HT-29 (cell line): ENCODE data around the gene RAD51B. TPM values are rescaled to one million over a fixed set of nuclear protein-coding genes. Genes with fewer than 3 reads are reported as not detected.
A peak's percentile ranks its signal among the peaks of the same experiment; 100 is the strongest.

Experiments
- DNase-seq: peaks from one replicate; pipeline ENCODE4 v3.0.0-alpha.2; 2015; ENCODE audit warnings: low spot score
- total RNA-seq: library from RNA; depleted of rRNA; stranded (reverse); fragments of >200 nt; shearing (Covaris generic); gene quantifications from 2 replicates; pipeline ENCODE4 v1.2.3, GENCODE V29; 2014

RAD51B gene
- total RNA-seq, 1 experiment from 2014 or later: 5.9 TPM

DNA sequence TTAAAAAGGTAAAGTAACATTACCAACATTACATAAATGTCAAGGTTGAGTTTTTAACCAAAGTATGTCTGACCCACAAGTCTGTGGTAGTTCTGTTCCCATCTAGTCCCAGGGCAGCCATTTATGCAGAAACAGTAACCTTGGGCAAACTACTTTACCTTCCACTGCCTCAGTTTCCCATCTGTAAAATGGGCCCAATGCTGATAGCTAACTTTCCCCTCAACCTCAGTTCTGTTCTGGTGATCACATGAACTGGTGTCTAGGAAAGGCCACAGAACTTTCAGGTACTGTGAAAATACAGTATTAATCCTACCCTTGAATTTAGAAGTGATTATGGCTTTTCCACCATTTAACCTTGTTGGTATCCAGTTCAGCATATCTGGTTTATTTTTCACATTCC, 859.7 kb downstream of the RAD51B start:
- no peak for DNase-seq

DNA sequence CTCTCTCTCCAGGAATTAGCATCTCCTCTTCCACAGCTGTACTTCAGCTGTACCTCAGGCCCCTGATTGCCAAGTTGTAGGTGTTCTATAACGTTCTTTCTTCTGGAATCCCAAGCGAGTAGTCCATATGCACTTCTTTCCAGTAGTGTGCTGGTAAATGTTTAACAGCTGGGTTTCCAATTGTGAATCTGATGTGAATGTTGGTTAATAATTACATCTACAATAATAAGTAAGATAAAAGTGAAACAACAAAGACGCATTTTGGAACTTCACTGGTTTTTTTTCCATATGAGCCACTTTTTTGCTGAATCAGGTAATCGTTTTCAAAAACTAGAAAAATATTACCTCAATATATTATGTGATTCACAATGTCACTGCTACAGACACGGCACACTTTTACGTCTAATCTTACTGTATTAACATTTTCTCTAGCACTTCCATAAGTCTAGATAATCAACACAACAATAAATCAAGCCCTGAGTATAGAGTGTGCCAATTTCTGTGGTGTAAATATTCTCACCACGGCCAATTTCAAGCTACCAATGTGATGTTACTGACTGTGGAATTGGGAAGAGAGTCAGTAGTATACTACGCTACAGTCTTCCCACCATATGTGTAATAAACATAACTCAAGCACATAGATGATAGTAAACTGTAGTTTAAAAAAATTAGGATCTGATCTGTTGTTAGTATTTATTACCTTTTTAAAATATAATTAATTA, 860.3 kb downstream of the RAD51B start:
- DNase-seq: peak; percentile 17

DNA sequence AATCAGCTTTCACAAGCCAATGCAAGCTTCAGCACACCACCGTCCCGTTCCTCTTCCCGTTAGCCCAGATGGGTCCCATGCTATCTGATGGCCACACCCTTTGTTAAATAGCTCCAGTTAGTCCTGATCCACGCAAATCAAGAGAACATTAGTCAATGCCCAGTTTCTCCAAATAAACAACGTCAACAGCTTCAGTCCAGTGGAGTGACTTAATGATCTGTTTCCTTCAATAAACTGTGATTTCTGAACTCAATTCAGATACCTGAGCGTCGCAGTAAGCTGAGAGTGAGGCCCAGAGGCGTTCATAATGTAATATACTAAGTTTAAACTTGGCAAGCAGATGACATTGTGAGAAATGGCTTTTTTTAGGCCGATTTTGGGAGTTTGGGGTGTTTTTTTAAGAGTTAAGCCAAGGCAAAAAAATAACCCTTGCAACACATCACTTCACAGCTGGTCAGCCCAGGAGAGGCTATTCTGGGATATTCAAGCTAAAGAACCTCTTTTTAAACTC, 861.0 kb downstream of the RAD51B start:
- DNase-seq: no peak

DNA sequence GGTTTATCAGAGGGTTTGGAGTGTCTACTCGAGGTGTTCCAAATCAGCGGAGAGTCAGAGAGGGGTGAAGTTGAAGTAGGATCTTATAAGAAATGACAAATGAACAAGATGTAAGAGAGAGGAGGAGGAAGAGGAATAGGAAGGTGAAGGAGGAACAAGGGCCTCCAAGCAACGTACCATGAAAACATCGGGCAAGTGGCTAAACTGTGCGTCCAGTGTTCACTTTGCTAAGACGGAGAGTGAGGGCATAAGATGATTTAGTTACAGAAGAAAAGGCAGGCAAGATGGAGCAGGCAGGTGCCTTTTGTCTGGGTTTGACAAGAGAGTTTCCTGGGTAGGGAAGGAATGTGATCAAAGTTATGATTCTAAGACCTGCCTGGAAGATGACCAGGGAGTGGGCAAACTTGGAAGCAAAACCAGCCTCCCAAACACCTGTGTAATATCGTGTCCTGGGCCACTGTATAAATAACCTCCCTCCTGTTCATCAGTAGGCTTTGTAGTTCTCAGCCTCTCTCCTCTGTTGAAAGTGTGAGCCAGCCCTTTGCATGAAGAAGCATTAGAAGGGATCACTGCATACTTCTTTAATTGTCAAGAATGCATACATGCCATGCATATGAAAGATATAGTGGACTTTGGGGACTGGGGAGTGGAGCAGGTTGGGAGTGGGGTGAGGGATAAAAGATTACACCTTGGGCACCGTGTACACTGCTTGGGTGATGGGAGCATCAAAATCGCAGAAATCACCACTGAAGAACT, 861.9 kb downstream of the RAD51B start:
- no peak for DNase-seq

DNA sequence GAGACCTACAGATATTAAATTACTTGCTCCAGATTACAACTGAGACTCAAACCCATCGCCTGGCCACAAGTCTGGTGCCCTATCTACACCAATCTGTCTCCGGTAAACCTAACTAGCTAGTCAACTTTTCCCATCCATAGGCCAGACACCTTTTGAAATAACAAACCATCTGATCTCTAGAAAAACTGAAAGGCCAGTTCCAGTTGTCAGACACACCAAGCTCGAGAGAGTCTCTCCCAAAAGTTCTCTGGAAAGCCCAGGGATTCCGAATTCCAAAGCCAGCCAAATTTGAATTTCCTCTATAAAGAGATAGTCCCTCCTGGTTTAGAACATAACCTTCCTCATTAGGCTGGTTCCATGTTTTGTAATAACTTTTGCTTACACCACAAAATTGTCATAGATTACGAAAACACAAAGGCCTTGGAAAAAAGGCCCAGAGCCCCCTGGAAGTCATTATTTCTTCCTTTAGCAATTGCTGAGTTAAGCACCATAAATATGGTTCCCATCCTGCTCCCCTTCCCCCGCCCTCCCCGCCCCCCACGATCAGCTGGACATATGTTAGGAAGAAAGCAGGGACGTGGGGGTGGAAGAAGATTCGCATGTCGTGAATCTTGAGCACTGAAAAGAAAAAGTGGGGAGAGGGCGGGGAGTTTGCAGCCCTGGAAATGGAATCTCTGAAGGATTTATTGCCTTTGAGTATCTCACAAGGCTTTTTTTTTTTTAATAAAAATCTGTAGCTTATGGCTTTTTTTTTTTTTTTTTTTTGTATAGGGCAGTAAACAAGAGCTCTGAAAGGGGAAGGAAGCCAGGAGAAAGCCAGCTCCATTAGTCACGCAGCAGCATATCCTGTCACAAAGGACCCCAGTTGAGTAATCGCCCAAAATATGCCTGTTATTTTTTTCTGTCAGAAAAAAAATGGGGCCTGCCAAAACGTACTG, 862.9 kb downstream of the RAD51B start:
- no peak for DNase-seq

DNA sequence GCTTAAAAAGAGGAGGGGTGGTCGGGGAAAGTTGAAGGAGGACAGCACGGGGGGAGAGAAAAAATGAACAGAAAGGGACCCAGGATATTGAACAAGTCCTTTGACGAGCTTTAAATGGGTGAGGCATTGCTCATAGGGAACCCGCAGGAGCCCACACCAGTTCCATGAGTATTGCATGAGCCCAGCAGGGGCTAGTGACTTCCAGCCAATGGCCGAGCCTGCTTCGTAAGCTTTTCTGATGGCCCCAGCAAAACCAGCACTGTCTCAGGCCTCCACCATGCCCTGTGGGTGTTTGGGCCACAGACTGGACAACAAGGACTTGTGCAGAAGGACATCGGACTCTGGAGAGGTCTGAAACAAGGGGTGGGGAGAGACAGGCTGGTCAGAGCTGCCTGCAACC, 863.7 kb downstream of the RAD51B start:
- DNase-seq: no peak

DNA sequence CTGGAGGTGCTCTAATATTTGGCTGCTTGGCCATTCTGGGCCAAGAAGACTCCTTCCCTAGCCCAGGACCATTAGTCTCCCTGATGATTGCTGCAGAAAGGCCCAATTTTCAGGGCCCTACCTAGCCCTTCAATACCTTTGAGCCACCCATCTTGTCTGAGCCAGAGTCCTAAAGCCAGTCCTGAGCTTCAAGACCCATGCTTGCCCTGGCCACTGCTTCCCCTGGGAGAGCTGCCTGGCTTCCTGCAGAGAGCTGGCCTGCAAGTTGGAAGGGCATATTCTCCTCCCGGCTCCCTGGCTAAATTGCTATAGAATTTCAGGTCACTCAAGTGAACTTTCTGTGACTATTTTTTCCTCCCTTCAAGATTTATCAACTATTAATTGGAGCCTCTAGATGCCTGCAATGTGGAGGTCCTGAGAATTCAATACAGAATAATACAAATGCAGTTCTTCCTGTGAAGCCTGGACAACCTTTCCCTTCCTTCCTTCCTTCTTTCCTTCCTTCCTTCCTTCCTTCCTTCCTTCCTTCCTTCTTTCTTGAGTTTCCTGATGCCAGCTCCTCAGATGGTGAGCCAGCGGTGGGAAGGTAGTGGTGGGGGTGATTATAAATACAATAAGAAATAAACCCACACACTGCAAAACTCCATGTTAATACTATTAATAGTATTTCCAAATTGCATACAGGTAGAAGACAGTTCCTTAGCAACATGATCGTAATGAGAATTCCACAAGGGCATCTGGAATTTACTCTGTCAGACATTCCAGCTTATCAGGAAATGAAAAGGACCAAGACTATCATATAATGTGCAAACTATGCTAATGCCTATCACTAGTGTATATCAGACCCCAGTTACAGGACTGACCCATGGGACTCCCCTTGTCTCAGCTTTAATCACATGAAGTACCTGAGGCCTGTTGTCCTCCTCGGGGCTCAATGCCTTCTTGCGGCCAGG, 865.2 kb downstream of the RAD51B start:
- no peak for DNase-seq

DNA sequence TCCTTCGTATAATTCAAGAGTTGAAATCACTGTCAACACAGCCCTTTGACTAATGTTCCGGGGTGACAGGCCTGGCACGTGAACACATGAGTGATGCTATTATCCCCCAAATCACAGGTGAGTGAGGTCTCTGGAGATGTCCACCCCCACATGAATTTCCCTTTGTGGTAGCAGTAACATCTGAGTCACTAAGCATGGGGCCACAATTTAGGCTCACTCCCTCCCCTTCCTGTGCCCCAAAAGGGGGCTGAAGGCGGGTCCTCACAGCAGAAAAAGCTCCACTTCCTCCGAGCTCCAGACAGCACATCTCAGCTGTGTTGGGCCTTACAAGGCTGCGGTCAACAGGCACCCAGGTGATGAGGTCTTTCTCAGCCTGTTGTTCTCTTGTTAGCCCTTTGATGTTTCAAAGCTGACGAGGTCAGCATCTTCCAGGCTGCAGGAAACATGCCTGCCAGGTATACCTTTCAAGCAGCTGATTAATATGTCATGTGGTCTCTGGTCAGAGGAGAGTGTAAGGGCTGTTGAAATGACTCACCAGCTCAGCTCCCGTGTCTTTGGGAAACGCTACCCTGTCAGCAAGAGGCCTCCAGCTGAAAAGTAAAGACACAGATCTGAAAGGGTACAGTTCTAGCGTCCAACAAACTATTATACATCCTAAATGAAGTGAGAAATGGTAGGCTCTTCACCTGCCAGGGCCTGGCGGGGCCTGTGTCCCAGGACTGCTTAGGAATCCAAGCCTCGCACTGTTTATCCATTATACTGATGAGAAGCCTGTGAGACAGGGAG, 866.0 kb downstream of the RAD51B start:
- peak; percentile 31 for DNase-seq

DNA sequence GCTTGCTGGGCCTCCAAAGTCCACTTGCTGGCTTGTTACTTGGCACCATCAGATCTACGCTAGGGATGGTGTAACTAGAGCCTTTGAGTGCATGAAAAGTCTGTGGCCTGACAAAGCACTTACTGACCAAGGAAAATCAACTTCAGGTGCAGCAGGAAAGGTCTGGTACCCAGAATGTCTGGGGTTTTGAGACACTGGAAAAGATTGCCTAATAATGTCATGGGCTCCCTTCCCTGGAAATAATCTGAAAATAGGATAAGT, 866.6 kb downstream of the RAD51B start:
- DNase-seq: no peak

DNA sequence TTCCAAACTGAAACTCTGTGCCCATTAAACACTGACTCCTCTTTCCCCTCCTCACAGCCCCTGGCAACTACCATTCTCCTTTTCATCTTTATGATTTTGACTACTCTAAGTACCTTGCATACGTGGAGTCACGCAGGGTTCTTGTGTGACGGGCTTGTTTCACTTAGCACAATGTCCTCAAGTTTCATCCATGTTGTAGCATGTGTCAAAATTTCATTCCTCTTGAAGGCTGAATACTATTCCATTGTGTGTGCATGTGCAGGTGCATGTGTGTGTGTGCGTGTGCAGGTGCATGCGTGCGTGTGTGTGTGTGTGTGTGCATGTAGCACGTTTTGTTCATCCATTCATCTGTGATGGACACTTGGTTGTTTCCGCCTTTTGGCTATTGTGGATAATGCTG, 867.1 kb downstream of the RAD51B start:
- no peak for DNase-seq

DNA sequence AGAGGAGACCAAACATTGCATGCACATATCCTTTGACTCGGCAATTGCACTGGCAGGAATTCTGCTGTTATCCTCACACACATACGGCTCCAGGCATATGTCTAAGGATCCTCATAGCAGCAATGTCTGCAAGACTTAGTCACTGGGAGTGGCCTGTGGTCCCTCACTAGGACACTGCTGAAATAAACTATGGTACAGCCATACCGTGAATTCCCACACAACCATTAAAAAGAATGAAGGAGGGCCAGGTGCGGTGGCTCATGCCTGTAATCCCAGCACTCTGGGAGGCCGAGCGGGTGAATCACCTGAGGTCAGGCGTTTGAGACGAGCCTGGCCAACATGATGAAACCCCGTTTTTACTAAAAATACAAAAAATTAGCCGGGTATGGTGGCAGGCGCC, 868.2 kb downstream of the RAD51B start:
- no peak for DNase-seq

DNA sequence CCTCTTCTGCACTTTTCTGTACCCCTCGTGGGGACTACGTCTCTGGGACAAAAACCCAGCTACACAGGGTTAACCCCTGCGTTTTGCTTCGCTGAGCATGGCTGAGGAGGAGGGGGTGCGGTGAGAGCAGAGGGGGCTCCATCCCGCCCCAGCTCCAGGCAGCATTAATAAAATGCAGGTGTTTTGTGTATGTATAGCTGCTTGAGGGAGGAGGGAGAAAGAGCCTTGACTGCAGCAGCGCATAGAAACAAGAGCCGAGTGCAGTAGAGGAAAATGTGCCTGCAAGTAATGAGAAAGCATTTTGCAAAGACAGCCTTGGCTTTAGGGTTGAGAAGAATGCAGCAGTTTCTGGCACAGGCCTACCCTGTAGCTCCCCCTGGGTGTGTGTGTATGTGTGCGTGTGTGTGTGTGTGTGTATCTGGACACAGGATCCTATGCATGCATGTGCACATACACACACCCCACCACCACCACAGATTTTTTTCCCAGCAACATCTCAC, 869.3 kb downstream of the RAD51B start:
- no peak for DNase-seq

DNA sequence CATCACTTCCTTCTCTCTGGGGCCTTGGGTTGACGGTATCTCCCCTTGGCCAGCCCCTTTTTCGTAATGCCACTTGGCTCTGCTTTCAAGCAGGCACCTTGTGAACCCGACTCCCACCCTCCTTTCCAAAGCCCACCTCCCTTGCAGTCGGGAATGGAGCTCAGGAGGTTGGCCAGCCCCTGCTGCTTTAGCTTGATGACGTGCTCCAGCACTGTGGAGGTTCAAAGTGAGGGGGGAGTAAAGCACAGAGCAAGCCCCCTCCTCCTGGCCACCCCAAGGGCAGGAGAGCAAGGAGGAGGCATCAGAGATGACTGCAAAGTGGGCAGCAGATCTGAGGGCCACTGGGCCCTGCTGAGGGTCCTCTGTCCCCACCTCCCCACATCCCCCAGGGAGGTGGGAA, 869.9 kb downstream of the RAD51B start:
- DNase-seq: no peak

DNA sequence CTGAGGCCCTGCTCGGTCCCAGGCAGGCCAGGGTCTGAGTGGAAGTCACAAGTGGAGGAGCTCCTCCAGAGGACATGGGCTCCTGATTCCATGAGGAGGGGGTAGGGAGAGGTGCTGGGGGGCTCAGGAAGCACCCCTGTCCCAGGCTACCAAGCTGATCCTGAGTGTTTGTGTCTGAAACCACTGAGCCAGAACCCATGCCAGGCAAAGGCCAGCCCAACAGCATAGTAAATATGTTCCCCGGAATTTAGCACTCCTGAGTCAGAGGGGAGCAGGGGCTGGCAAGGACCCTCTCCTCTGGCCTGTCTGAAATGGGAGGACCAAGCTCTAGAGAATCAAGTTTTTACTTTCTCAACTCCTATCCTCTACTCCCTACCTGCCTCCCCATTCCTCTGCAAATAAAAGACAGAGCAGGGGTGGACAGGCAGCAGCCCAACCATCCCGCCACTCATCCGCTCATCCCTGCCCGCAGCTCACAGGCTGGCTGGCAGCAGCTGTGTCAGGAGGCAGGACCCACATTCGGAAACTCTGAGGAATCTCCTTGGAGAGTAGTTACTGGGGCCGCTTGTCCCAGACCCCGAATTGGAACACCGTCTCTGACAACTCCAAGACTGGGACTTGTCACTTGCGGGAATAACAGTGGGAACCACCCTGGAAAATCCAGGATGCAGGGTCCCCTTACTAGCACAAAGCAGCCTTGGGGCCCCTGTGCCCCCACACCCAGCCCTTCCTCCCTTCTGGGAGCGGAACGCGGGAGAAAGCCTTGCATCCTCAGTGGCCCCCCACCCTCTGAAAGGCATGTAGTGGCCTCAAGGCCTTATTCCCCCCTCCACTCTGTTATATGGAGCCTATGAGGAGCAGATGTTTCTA, 870.7 kb downstream of the RAD51B start:
- no peak for DNase-seq

DNA sequence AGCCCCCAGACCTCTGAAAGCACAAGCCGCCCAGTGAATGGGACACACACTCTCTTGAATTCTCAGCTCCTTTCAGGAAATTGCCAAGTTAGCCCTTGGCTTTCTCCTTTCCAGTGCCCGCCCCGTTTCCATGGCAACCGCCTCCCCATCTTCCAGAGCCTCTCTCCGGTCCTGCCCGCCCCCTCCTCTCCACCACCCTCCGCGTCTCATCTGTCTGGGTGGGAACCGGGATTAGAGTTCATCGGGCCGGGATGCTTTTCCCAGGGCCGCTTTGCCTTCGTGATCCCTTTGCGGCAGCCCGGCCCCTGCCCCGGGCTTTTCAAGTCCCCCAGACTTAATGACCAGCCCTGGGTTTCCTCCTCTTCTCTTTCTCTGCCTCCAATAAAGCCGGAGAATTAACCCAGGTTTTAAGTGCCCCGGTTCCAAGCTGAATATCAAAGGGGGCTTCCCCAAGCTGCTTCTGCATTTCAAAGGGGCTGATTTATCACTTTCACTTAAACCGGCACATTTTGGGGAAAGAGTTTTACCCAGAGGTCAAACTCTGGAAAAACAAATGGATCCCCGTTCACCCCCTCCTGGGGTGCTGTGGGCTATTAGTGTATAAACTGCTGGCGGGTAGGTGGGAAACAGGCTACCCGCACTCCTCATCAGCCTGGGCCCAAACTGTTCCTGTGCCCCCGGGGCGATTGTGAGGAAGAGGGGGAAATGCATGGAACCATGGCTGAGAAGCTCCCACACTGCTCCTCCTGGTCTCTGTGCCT, 871.6 kb downstream of the RAD51B start:
- DNase-seq: no peak

DNA sequence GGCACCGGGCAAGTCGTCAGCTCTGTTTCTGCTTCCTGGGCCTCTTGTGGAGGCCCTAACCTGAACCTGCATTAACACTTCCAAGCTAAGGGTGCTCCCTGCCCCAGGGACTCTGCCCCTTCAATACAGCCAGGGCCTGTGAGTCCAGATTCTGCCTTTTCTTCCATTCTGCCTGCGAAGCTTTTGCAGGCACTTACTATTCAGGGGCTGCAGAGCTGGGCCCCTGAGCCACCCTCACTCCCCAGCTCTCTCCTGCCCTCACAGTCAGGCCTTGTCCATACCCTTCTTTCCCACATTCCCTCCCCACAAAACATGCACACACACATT, 872.2 kb downstream of the RAD51B start:
- no peak for DNase-seq

DNA sequence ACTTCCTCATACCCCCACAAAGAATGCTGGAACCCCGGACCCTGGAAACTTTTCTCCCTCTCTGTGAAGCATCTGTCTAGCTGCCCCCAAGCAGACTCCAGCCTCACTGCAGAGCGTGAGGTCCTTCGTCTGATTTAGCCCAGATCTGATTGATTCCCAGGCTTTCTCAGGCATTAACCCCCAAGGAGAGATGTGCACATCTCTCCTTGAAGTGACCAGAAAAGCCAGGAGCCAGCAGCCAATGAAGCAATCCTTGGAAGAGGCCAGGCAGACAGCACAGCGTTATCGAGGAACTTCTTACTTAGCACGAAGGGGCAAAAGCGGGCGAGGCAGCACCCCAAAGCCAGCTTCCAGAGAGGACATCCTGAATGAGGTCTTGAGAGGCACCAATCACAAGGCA, 872.6 kb downstream of the RAD51B start:
- DNase-seq: no peak
